Measurements from ENCODE around the gene FATE1.

FATE1 gene

GRCh38 chrX:151736685-151737084 lies 20.9 kb downstream of the FATE1 start:
- no peaks in the 10 kb centered on the region for H3K36me3 ChIP-seq (ENCODE audit: insufficient read depth, low read length)
- peaks cover 8% of the 10 kb centered on the region for H3K27me3 ChIP-seq (ENCODE audit: insufficient read depth, low read length)
- H2AFZ ChIP-seq (ENCODE audit: low read depth, low read length) = no peak overlapping the region
- H3K9me3 ChIP-seq (ENCODE audit: low read length) = no peaks in the 10 kb centered on the region
- no peaks in the 10 kb centered on the region for H3K4me1 ChIP-seq (ENCODE audit: insufficient read depth, low read length)
- H3K4me3 ChIP-seq (ENCODE audit: low read length) = no peak overlapping the region

- Histone ChIP-seq H3K4me1 (ENCODE audit: insufficient read depth, low read length) (no peaks in the 10 kb centered on the region), H3K9me3 (ENCODE audit: low read length) (no peaks in the 10 kb centered on the region), H2AFZ (ENCODE audit: low read depth, low read length) (no peak overlapping the region), H3K4me3 (ENCODE audit: low read length) (no peak overlapping the region), H3K36me3 (ENCODE audit: insufficient read depth, low read length) (no peaks in the 10 kb centered on the region), H3K27me3 (ENCODE audit: insufficient read depth, low read length) (peaks cover 8% of the 10 kb centered on the region)
Observed at GRCh38 chrX:151737494-151737893, 21.7 kb downstream of the FATE1 start.

- Histone ChIP-seq H3K4me3 (ENCODE audit: low read length) (no peak overlapping the region), H3K9me3 (ENCODE audit: low read length) (no peaks in the 10 kb centered on the region), H3K4me1 (ENCODE audit: insufficient read depth, low read length) (no peaks in the 10 kb centered on the region), H2AFZ (ENCODE audit: low read depth, low read length) (no peak overlapping the region), H3K27me3 (ENCODE audit: insufficient read depth, low read length) (peaks cover 8% of the 10 kb centered on the region), H3K36me3 (ENCODE audit: insufficient read depth, low read length) (no peaks in the 10 kb centered on the region)
Observed at GRCh38 chrX:151738751-151739150, 22.9 kb downstream of the FATE1 start.

GRCh38 chrX:151741606-151742005 lies 25.8 kb downstream of the FATE1 start:
- H3K4me1 ChIP-seq (ENCODE audit: insufficient read depth, low read length) = no peaks in the 10 kb centered on the region
- H3K9me3 ChIP-seq (ENCODE audit: low read length) = no peaks in the 10 kb centered on the region
- no peak overlapping the region for H2AFZ ChIP-seq (ENCODE audit: low read depth, low read length)
- no peak overlapping the region for H3K4me3 ChIP-seq (ENCODE audit: low read length)
- H3K27me3 ChIP-seq (ENCODE audit: insufficient read depth, low read length) = peaks cover 4% of the 10 kb centered on the region
- H3K36me3 ChIP-seq (ENCODE audit: insufficient read depth, low read length) = no peaks in the 10 kb centered on the region

GRCh38 chrX:151742311-151742710 lies 26.5 kb downstream of the FATE1 start:
- Histone ChIP-seq H3K4me1 (ENCODE audit: insufficient read depth, low read length) (no peaks in the 10 kb centered on the region), H3K4me3 (ENCODE audit: low read length) (no peak overlapping the region)

GRCh38 chrX:151743651-151744470 lies 28.0 kb downstream of the FATE1 start:
- H2AFZ ChIP-seq (ENCODE audit: low read depth, low read length) = no peak overlapping the region
- H3K4me1 ChIP-seq (ENCODE audit: insufficient read depth, low read length) = no peaks in the 10 kb centered on the region
- no peaks in the 10 kb centered on the region for H3K36me3 ChIP-seq (ENCODE audit: insufficient read depth, low read length)
- H3K27me3 ChIP-seq (ENCODE audit: insufficient read depth, low read length) = peaks cover 10% of the 10 kb centered on the region
- H3K9me3 ChIP-seq (ENCODE audit: low read length) = no peaks in the 10 kb centered on the region
- no peak overlapping the region for H3K4me3 ChIP-seq (ENCODE audit: low read length)

More at GRCh38 chrX:151742311-151742710, 26.5 kb downstream of the FATE1 start:
- Histone ChIP-seq H3K9me3 (ENCODE audit: low read length) (no peaks in the 10 kb centered on the region), H2AFZ (ENCODE audit: low read depth, low read length) (no peak overlapping the region), H3K27me3 (ENCODE audit: insufficient read depth, low read length) (peaks cover 5% of the 10 kb centered on the region), H3K36me3 (ENCODE audit: insufficient read depth, low read length) (no peaks in the 10 kb centered on the region)

- Histone ChIP-seq H3K27me3 (ENCODE audit: insufficient read depth, low read length) (peaks cover 10% of the 10 kb centered on the region), H3K4me1 (ENCODE audit: insufficient read depth, low read length) (no peaks in the 10 kb centered on the region), H3K9me3 (ENCODE audit: low read length) (no peaks in the 10 kb centered on the region), H3K36me3 (ENCODE audit: insufficient read depth, low read length) (no peaks in the 10 kb centered on the region), H2AFZ (ENCODE audit: low read depth, low read length) (no peak overlapping the region), H3K4me3 (ENCODE audit: low read length) (no peak overlapping the region)
Observed at GRCh38 chrX:151745651-151746050, 29.8 kb downstream of the FATE1 start.

- H3K9me3 ChIP-seq (ENCODE audit: low read length) = no peaks in the 10 kb centered on the region
- no peak overlapping the region for H3K4me3 ChIP-seq (ENCODE audit: low read length)
- no peak overlapping the region for H2AFZ ChIP-seq (ENCODE audit: low read depth, low read length)
- no peaks in the 10 kb centered on the region for H3K36me3 ChIP-seq (ENCODE audit: insufficient read depth, low read length)
- H3K27me3 ChIP-seq (ENCODE audit: insufficient read depth, low read length) = peaks cover 13% of the 10 kb centered on the region
- H3K4me1 ChIP-seq (ENCODE audit: insufficient read depth, low read length) = no peaks in the 10 kb centered on the region
Observed at GRCh38 chrX:151746502-151746901, 30.7 kb downstream of the FATE1 start.

GRCh38 chrX:151750511-151750910 lies 34.7 kb downstream of the FATE1 start:
- Histone ChIP-seq H3K4me1 (ENCODE audit: insufficient read depth, low read length) (no peaks in the 10 kb centered on the region), H3K27me3 (ENCODE audit: insufficient read depth, low read length) (peaks cover 17% of the 10 kb centered on the region), H3K9me3 (ENCODE audit: low read length) (no peaks in the 10 kb centered on the region), H3K36me3 (ENCODE audit: insufficient read depth, low read length) (no peaks in the 10 kb centered on the region), H3K4me3 (ENCODE audit: low read length) (no peak overlapping the region), H2AFZ (ENCODE audit: low read depth, low read length) (no peak overlapping the region)

GRCh38 chrX:151752847-151753246 lies 37.0 kb downstream of the FATE1 start:
- Histone ChIP-seq H3K36me3 (ENCODE audit: insufficient read depth, low read length) (no peaks in the 10 kb centered on the region), H3K4me1 (ENCODE audit: insufficient read depth, low read length) (no peaks in the 10 kb centered on the region), H2AFZ (ENCODE audit: low read depth, low read length) (no peak overlapping the region), H3K4me3 (ENCODE audit: low read length) (no peak overlapping the region), H3K27me3 (ENCODE audit: insufficient read depth, low read length) (peaks cover 6% of the 10 kb centered on the region), H3K9me3 (ENCODE audit: low read length) (no peaks in the 10 kb centered on the region)

- H3K36me3 ChIP-seq (ENCODE audit: insufficient read depth, low read length) = no peaks in the 10 kb centered on the region
Observed at GRCh38 chrX:151753313-151754046, 37.6 kb downstream of the FATE1 start.

GRCh38 chrX:151754047-151754429 lies 38.2 kb downstream of the FATE1 start:
- H3K36me3 ChIP-seq (ENCODE audit: insufficient read depth, low read length) = no peaks in the 10 kb centered on the region
- H3K4me3 ChIP-seq (ENCODE audit: low read length) = no peak overlapping the region
- peaks cover 6% of the 10 kb centered on the region for H3K27me3 ChIP-seq (ENCODE audit: insufficient read depth, low read length)
- H3K9me3 ChIP-seq (ENCODE audit: low read length) = no peaks in the 10 kb centered on the region
- H2AFZ ChIP-seq (ENCODE audit: low read depth, low read length) = no peak overlapping the region
- H3K4me1 ChIP-seq (ENCODE audit: insufficient read depth, low read length) = no peaks in the 10 kb centered on the region

More at GRCh38 chrX:151753313-151754046, 37.6 kb downstream of the FATE1 start:
- Histone ChIP-seq H3K4me1 (ENCODE audit: insufficient read depth, low read length) (no peaks in the 10 kb centered on the region), H3K27me3 (ENCODE audit: insufficient read depth, low read length) (peaks cover 6% of the 10 kb centered on the region), H2AFZ (ENCODE audit: low read depth, low read length) (no peak overlapping the region), H3K9me3 (ENCODE audit: low read length) (no peaks in the 10 kb centered on the region), H3K4me3 (ENCODE audit: low read length) (no peak overlapping the region)

GRCh38 chrX:151754641-151755215 lies 38.9 kb downstream of the FATE1 start:
- Histone ChIP-seq H2AFZ (ENCODE audit: low read depth, low read length) (no peak overlapping the region), H3K9me3 (ENCODE audit: low read length) (no peaks in the 10 kb centered on the region), H3K4me1 (ENCODE audit: insufficient read depth, low read length) (no peaks in the 10 kb centered on the region), H3K4me3 (ENCODE audit: low read length) (no peak overlapping the region), H3K27me3 (ENCODE audit: insufficient read depth, low read length) (peaks cover 6% of the 10 kb centered on the region), H3K36me3 (ENCODE audit: insufficient read depth, low read length) (no peaks in the 10 kb centered on the region)

Measured in neuron (in vitro differentiated cells).